ENCODE data around the gene SLC10A7. TPM values are rescaled to one million over a fixed set of nuclear protein-coding genes. Genes with fewer than 3 reads are reported as not detected.

SLC10A7 gene
- total and polyA plus RNA-seq, 2 of the 8 experiments (the other 6 are each of a cell fraction or from before 2014, with no cell fraction given) = 2.5 to 2.9 TPM

DNA sequence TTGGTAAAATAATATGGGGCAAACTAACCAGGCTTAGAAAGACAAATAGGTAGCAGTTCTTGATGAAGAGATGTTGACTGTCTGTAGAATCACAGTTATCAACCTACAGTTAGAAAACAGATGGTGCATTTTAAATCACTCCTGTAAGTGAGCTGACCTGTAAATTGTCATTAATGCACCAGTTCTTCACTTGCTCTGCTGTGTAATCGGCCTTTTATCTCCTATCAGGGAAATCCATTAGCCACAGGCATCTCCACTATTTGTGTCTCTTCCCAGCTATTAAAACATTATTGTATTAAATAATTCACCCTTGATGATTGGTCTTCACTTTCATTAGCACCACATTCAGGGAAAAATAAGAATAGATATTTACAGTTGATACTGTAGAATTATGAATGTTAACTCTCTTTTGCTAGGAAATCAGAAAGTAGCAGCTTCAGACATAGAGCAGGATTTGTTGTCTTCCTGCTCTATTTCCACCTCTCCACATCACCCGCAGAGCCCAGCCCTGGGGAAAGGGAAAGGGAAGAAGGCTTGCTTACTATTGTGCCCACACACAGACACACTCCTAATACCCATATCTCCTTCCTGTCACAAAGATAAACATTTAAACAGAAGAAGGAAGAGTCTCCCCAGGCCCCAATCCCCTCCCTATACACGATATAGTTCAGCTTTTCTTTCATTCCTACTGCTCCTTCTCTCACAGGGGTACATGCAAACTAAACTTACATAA, 210.3 kb downstream of the SLC10A7 start:
- Histone ChIP-seq H3K27ac (ENCODE audit: low read depth, low read length) (no peak overlapping the region), H3K4me2 (ENCODE audit: insufficient read depth in 1 of 2, low read depth in 2 of 2, low read length in 2 of 2) (no peak overlapping the region), H3K56ac (replicated peaks; ENCODE audit: insufficient read length, low read depth, low read length) (no peak overlapping the region), H3K36me3 (ENCODE audit: control insufficient read depth in 2 of 4, insufficient read depth in 4 of 4, low read length in 3 of 4) (no peaks in the 10 kb centered on the region), H3K79me1 (ENCODE audit: low read depth, low read length) (no peaks in the 10 kb centered on the region), H2BK5ac (ENCODE audit: low read depth, low read length) (no peak overlapping the region), H3K23me2 (ENCODE audit: low read depth, low read length) (no peaks in the 10 kb centered on the region), H4K20me1 (replicated peaks in 1 of 2; ENCODE audit: control insufficient read depth in 1 of 2, insufficient read depth in 2 of 2, low read length in 2 of 2) (no peaks in the 10 kb centered on the region), H3K4me1 (replicated peaks in 1 of 4; ENCODE audit: control insufficient read depth in 3 of 4, insufficient read depth in 4 of 4, low read length in 3 of 4) (no peaks in the 10 kb centered on the region), H2AFZ (ENCODE audit: low read length) (no peak overlapping the region), H3K4me3 (ENCODE audit: extremely low read depth in 1 of 4, insufficient read depth in 2 of 4, low read depth in 3 of 4, low read length in 4 of 4) (no peak overlapping the region), H4K91ac (replicated peaks; ENCODE audit: insufficient read length, low read length) (no peak overlapping the region), H2AK5ac (ENCODE audit: low read depth, low read length) (no peak overlapping the region), H4K5ac (ENCODE audit: insufficient read length, low read depth, low read length) (no peak overlapping the region), H3K14ac (ENCODE audit: insufficient read length) (no peak overlapping the region), H3K79me2 (ENCODE audit: control insufficient read depth in 1 of 2, insufficient read depth in 2 of 2, low read length in 2 of 2) (no peaks in the 10 kb centered on the region), H3K27me3 (replicated peaks in 1 of 4; ENCODE audit: control insufficient read depth in 3 of 4, extremely low read depth in 1 of 4, insufficient read depth in 3 of 4, low read length in 3 of 4) (no peaks in the 10 kb centered on the region; a peak in 2 of 7 replicates), H3K4ac (replicated peaks; ENCODE audit: insufficient read length, low read depth, low read length) (no peak overlapping the region), H2BK20ac (ENCODE audit: low read length) (no peak overlapping the region), H3K18ac (ENCODE audit: extremely low read depth, low read length) (no peak overlapping the region), H4K8ac (ENCODE audit: extremely low read depth, insufficient read depth, low read length) (no peak overlapping the region), H3K23ac (ENCODE audit: insufficient read length) (no peak overlapping the region), H3K9ac (replicated peaks in 1 of 4; ENCODE audit: extremely low read depth in 1 of 4, low read depth in 3 of 4, low read length in 3 of 4) (no peak overlapping the region), H3K9me3 (ENCODE audit: insufficient read depth in 2 of 2, low read depth in 1 of 2, low read length in 1 of 2) (no peaks in the 10 kb centered on the region), H2BK12ac (ENCODE audit: low read depth, low read length) (no peak overlapping the region), H2BK120ac (replicated peaks; ENCODE audit: low read depth, low read length) (no peak overlapping the region), H2BK15ac (ENCODE audit: low read length) (no peak overlapping the region)
- FAIRE-seq (no peak), DNase-seq (ENCODE audit: low read depth in 1 of 2, low spot score in 2 of 2) (no peak)
- WGBS, 2 experiments (ENCODE audit: extremely low coverage in 1 of 2, insufficient coverage in 1 of 2, insufficient read length in 1 of 2, insufficient replicate concordance in 2 of 2, low coverage in 1 of 2, low lambda C conversion rate in 2 of 2, missing lambda C conversion rate in 1 of 2) = 89% methylated on average over 3 of the region's 3 CpGs; no CpG with 5 or more reads in 1 of the 2 experiments
- ChIA-PET CTCF (ENCODE audit: partially characterized antibody) (interaction anchor here (0.6 to 1.3 kb wide), 3 partner anchors 18 to 190 kb away, joined by 3 read pairs; no protein-coding TSS in a partner anchor), POLR2A (ENCODE audit: partially characterized antibody) (no interaction called here)
- TF ChIP-seq, protein P1, sequence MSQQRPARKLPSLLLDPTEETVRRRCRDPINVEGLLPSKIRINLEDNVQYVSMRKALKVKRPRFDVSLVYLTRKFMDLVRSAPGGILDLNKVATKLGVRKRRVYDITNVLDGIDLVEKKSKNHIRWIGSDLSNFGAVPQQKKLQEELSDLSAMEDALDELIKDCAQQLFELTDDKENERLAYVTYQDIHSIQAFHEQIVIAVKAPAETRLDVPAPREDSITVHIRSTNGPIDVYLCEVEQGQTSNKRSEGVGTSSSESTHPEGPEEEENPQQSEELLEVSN (IDR thresholded peaks at IDR 0.05) = no peak
- no peak for TF ChIP-seq JUN (IDR thresholded peaks at IDR 0.05; ENCODE audit: low read depth, low read length)
- no peak for TF ChIP-seq GABPA (IDR thresholded peaks at IDR 0.05; ENCODE audit: borderline replicate concordance, insufficient read depth, low read length)
- TF ChIP-seq SP2 (IDR thresholded peaks at IDR 0.05; ENCODE audit: low read length) = no peak
- TF ChIP-seq YY1 (IDR thresholded peaks at IDR 0.05; ENCODE audit: low read depth, low read length) = no peak
- TF ChIP-seq, protein P2, sequence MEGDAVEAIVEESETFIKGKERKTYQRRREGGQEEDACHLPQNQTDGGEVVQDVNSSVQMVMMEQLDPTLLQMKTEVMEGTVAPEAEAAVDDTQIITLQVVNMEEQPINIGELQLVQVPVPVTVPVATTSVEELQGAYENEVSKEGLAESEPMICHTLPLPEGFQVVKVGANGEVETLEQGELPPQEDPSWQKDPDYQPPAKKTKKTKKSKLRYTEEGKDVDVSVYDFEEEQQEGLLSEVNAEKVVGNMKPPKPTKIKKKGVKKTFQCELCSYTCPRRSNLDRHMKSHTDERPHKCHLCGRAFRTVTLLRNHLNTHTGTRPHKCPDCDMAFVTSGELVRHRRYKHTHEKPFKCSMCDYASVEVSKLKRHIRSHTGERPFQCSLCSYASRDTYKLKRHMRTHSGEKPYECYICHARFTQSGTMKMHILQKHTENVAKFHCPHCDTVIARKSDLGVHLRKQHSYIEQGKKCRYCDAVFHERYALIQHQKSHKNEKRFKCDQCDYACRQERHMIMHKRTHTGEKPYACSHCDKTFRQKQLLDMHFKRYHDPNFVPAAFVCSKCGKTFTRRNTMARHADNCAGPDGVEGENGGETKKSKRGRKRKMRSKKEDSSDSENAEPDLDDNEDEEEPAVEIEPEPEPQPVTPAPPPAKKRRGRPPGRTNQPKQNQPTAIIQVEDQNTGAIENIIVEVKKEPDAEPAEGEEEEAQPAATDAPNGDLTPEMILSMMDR (IDR thresholded peaks at IDR 0.05; ENCODE audit: control extremely low read depth in 1 of 3, insufficient read depth in 1 of 3, low read depth in 1 of 3, low read length in 3 of 3) = no peak
- TF ChIP-seq RAD21 (IDR thresholded peaks at IDR 0.05 in 1 of 2, conservative IDR thresholded peaks at IDR 0.05 in 1 of 2; ENCODE audit: low read depth in 2 of 2, low read length in 2 of 2) = no peak
